Activated naive CD4-positive, alpha-beta T cell treated with anti-CD3 and anti-CD28 coated beads, Interleukin-2, amount 10 ng/mL, durations not matched to agents 7 days and 5 days (primary cell): ENCODE measurements around the gene DOCK3.
"Not testable (repeated sequence)": the region's sequence is repeated elsewhere in the genome, so short reads cannot be mapped to it uniquely, and the experiment has no call there.

Source experiments
- CTCF ChIA-PET: fragments of 350-600 bp; sonication (Branson Sonifier 250); formaldehyde crosslinking; loops from one replicate; lab custom pipeline; 2021; ENCODE audit warnings: antibody characterized with exemption; lab: Charles Lee
- DNase-seq: peaks from one replicate; pipeline ENCODE4 v3.0.0-alpha.2; 2020
- H3K27ac Mint-ChIP-seq: one replicate; pipeline ENCODE4 v1.8.0; 2021; ENCODE audit warnings: mild to moderate bottlenecking, moderate library complexity, mixed read lengths
- H3K27me3 Mint-ChIP-seq: one replicate; pipeline ENCODE4 v1.8.0; 2021; ENCODE audit warnings: mild to moderate bottlenecking, mixed read lengths
- H3K36me3 Mint-ChIP-seq: one replicate; pipeline ENCODE4 v1.8.0; 2021; ENCODE audit warnings: mixed read lengths
- H3K4me1 Mint-ChIP-seq: one replicate; pipeline ENCODE4 v1.8.0; 2021; ENCODE audit warnings: mixed read lengths
- H3K4me3 Mint-ChIP-seq: one replicate; pipeline ENCODE4 v1.8.0; 2021; ENCODE audit warnings: mild to moderate bottlenecking, moderate library complexity, mixed read lengths
- H3K9me3 Mint-ChIP-seq: one replicate; pipeline ENCODE4 v1.8.0; 2021; ENCODE audit warnings: mixed read lengths

DOCK3 gene

DNA sequence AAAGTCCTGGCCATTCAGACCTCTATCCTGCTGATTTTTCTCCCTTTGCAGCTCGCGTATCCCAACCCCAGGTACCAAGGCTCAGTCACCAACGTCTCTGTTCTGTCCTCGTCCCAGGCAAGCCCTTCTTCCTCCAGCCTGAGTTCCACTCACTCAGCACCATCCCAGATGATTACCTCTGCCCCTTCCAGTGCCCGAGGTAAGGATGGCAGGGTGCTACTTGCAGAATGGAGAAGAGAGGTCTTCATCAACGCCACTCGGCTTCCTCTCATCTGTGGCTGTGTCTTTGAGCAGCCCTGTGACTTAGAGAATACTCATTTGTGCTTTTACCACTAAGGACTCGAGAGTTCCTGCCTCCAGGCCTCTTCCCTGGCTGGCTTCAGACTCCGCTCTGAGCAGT lies 687.7 kb downstream of the DOCK3 start:
- Mint-ChIP-seq H3K9me3 (no peaks in the 10 kb centered on the region), H3K27ac (no peak overlapping the region), H3K27me3 (no peaks in the 10 kb centered on the region), H3K36me3 (no peaks in the 10 kb centered on the region), H3K4me1 (no peaks in the 10 kb centered on the region), H3K4me3 (no peak overlapping the region)
- CTCF ChIA-PET, result interaction anchor here (1.1 kb wide), 1 partner anchor 391 kb away, joined by 3 read pairs; no protein-coding TSS in a partner anchor
- DNase-seq, result no peak

GRCh38 chr3:51368276-51368675 lies 693.5 kb downstream of the DOCK3 start:
- H3K4me3 Mint-ChIP-seq, DNase-seq: not testable (repeated sequence)

DNA sequence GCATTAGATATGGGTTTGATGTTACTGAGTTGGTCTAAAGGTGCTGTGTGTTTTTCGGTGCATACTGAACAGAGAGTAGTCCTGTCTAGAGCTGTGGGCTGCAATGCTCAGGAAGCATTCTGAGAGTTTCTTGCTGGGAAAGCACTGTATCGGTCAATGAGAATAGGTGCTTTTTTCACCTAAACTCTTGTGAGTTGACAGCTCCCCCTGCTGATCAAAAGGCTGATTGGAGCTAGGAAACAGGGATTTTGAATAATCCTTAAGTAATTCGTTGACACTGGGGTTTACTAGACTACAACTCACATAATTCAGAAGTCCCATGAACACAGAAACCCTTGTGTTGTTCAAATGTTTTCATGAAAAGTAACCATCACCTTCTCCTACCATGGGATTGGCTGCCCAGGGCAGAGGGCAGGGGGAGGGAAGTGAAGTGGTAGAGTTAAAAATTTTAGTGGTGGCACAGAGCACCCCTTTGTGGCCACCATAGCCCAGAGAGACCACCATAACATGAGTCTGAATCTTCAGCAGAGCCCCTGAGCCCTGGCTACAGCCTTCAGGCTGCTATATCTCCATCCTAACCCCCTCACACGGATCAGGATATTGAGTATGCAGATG lies 697.3 kb downstream of the DOCK3 start:
- Mint-ChIP-seq H3K27me3 (peaks cover 9% of the 10 kb centered on the region), H3K4me3 (no peak overlapping the region), H3K9me3 (no peaks in the 10 kb centered on the region), H3K4me1 (no peaks in the 10 kb centered on the region), H3K36me3 (no peaks in the 10 kb centered on the region), H3K27ac (no peak overlapping the region)
- CTCF ChIA-PET, result interaction anchor here (0.6 to 5.3 kb wide), 13 partner anchors 13 to 801 kb away, joined by 3 to 39 read pairs (median 4); partner anchors contain the start of gene MANF
- DNase-seq, result peak; percentile 72

More at GRCh38 chr3:51368276-51368675, 693.5 kb downstream of the DOCK3 start:
- H3K27ac Mint-ChIP-seq, H3K9me3 Mint-ChIP-seq, H3K4me1 Mint-ChIP-seq, H3K36me3 Mint-ChIP-seq, H3K27me3 Mint-ChIP-seq: not testable (repeated sequence)
- CTCF ChIA-PET, result interaction anchor here (4.6 to 5.3 kb wide), 2 partner anchors 396 to 753 kb away, joined by 30 to 39 read pairs; no protein-coding TSS in a partner anchor

GRCh38 chr3:51373658-51374421 lies 699.1 kb downstream of the DOCK3 start:
- CTCF ChIA-PET, result no interaction called here
- Mint-ChIP-seq H3K9me3 (no peaks in the 10 kb centered on the region), H3K27ac (no peak overlapping the region), H3K4me3 (no peak overlapping the region), H3K27me3 (peaks cover 9% of the 10 kb centered on the region), H3K36me3 (no peaks in the 10 kb centered on the region), H3K4me1 (peaks cover 7% of the 10 kb centered on the region)
- DNase-seq, result no peak

GRCh38 chr3:51374456-51374855 lies 699.7 kb downstream of the DOCK3 start:
- no peak for DNase-seq
- no peaks in the 10 kb centered on the region for H3K36me3 Mint-ChIP-seq
- CTCF ChIA-PET, result no interaction called here
- peaks cover 9% of the 10 kb centered on the region for H3K27me3 Mint-ChIP-seq
- no peak overlapping the region for H3K4me3 Mint-ChIP-seq
- no peak overlapping the region for H3K27ac Mint-ChIP-seq
- H3K4me1 Mint-ChIP-seq, result peaks cover 13% of the 10 kb centered on the region
- no peaks in the 10 kb centered on the region for H3K9me3 Mint-ChIP-seq

GRCh38 chr3:51375136-51375535 lies 700.4 kb downstream of the DOCK3 start:
- Mint-ChIP-seq H3K9me3 (no peaks in the 10 kb centered on the region), H3K36me3 (no peaks in the 10 kb centered on the region), H3K4me3 (no peak overlapping the region), H3K27me3 (peaks cover 9% of the 10 kb centered on the region), H3K4me1 (peaks cover 15% of the 10 kb centered on the region), H3K27ac (no peak overlapping the region)
- CTCF ChIA-PET, result interaction anchor here (0.6 to 1.2 kb wide), 2 partner anchors 297 to 403 kb away, joined by 3 to 4 read pairs; no protein-coding TSS in a partner anchor
- no peak for DNase-seq

DNA sequence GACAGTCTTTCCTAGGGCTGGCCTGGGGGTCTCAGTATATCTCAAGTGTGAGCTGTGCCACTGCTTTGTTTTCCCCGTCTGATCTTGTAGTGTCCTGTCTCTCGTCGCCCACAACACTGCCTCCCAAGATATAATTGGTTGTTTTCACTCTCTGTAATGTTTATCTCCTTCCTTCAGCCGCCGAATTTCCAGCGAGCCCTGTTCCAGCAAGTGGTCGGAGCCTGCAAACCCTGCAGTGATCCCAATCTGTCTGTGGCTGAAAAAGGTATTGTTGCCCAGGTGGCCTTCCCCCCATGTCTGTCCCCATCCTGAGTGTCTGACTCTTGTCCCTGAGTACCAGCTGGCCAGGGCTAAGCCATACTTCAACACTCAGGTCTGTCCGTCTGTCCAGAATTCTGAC lies 700.8 kb downstream of the DOCK3 start:
- Mint-ChIP-seq H3K4me1 (peaks cover 15% of the 10 kb centered on the region), H3K9me3 (no peaks in the 10 kb centered on the region), H3K36me3 (no peaks in the 10 kb centered on the region), H3K27ac (no peak overlapping the region), H3K4me3 (no peak overlapping the region), H3K27me3 (peaks cover 9% of the 10 kb centered on the region)
- CTCF ChIA-PET, result interaction anchor here (1.2 kb wide), 1 partner anchor 404 kb away, joined by 4 read pairs; no protein-coding TSS in a partner anchor
- no peak for DNase-seq

DNA sequence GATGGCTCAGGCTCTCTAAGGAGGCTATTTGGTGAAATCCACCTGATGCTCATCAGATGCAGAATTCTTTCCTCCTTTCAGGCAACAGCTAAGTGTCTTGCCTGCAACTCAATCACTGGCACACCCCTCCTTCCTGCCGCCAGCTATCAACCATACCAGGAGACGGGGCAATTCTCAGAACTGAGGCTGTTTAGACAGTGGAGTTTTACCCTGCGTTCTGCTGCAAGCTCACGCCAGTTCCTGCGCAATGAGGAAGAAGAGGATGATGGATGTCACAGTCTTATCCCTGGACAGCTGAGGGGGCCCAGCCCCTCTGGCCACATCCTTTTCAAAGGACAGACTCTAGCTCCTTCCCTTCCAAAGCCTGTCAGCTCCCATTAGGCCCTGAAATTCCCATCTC lies 703.3 kb downstream of the DOCK3 start:
- CTCF ChIA-PET, result interaction anchor here (1.0 to 2.8 kb wide), 2 partner anchors 11 to 406 kb away, joined by 3 to 14 read pairs; no protein-coding TSS in a partner anchor
- DNase-seq, result peak; percentile 18
- Mint-ChIP-seq H3K4me1 (peaks cover 18% of the 10 kb centered on the region), H3K27ac (no peak overlapping the region), H3K4me3 (no peak overlapping the region), H3K36me3 (no peaks in the 10 kb centered on the region), H3K27me3 (peaks cover 5% of the 10 kb centered on the region), H3K9me3 (no peaks in the 10 kb centered on the region)

DNA sequence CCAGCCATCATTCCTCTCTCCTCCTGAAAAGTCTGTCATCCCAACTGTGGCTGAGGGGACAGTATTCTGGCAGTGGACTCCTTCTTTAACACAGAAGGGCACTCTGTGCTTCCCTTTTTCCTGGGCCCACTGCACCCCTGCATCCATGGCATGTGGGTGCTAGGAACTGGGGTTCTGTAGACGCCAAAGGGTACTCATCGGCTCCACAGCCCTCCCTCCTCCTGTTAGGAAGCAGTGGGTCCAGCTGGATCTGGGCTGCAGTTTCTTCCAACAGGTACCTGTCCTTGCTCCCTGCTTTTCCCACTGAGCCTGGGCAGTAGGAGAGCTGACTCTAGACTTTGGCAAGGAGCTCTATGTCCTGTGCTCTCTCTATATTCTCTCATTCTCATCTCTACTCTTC lies 704.0 kb downstream of the DOCK3 start:
- Mint-ChIP-seq H3K4me3 (no peak overlapping the region), H3K27ac (no peak overlapping the region), H3K9me3 (no peaks in the 10 kb centered on the region), H3K36me3 (peaks cover 3% of the 10 kb centered on the region), H3K4me1 (peaks cover 24% of the 10 kb centered on the region), H3K27me3 (peaks cover 5% of the 10 kb centered on the region)
- DNase-seq, result peak; percentile 5
- CTCF ChIA-PET, result interaction anchor here (1.0 to 2.8 kb wide), 2 partner anchors 11 to 407 kb away, joined by 3 to 14 read pairs; no protein-coding TSS in a partner anchor

DNA sequence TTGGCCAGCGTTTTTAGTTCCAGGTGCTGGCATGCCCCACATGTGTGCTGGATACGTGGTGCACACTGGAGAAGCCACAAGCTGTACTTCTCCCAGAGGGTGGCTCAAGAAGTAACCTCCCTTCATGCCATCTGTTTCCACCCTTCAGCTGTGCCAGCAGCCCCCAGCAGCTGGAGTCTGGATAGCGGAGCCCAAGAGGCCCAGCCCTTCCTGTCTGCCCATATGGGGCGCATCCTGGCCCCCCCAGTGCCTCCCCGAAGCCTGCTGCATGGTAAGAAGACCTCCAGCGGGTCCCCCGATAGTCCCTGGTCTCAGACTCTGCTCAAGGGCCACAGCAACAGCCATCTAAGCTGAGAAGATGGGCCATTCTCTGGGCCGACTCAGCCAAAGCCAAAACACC lies 704.6 kb downstream of the DOCK3 start:
- Mint-ChIP-seq H3K9me3 (no peaks in the 10 kb centered on the region), H3K27me3 (peaks cover 5% of the 10 kb centered on the region), H3K4me3 (no peak overlapping the region), H3K4me1 (peaks cover 28% of the 10 kb centered on the region), H3K36me3 (peaks cover 7% of the 10 kb centered on the region), H3K27ac (no peak overlapping the region)
- peak; percentile 20 for DNase-seq
- CTCF ChIA-PET, result interaction anchor here (0.6 to 1.2 kb wide), 3 partner anchors 10 to 407 kb away, joined by 3 to 6 read pairs (median 3); no protein-coding TSS in a partner anchor

- H3K36me3 Mint-ChIP-seq, result peaks cover 7% of the 10 kb centered on the region
- peak; percentile 15 for DNase-seq
- peaks cover 3% of the 10 kb centered on the region for H3K27me3 Mint-ChIP-seq
- H3K4me1 Mint-ChIP-seq, result peaks cover 28% of the 10 kb centered on the region
- no peaks in the 10 kb centered on the region for H3K9me3 Mint-ChIP-seq
- no peak overlapping the region for H3K27ac Mint-ChIP-seq
- H3K4me3 Mint-ChIP-seq, result no peak overlapping the region
- CTCF ChIA-PET, result interaction anchor here (0.6 to 1.2 kb wide), 2 partner anchors 10 to 339 kb away, joined by 3 to 6 read pairs; no protein-coding TSS in a partner anchor
Measured at GRCh38 chr3:51379746-51380455, 705.2 kb downstream of the DOCK3 start.

DNA sequence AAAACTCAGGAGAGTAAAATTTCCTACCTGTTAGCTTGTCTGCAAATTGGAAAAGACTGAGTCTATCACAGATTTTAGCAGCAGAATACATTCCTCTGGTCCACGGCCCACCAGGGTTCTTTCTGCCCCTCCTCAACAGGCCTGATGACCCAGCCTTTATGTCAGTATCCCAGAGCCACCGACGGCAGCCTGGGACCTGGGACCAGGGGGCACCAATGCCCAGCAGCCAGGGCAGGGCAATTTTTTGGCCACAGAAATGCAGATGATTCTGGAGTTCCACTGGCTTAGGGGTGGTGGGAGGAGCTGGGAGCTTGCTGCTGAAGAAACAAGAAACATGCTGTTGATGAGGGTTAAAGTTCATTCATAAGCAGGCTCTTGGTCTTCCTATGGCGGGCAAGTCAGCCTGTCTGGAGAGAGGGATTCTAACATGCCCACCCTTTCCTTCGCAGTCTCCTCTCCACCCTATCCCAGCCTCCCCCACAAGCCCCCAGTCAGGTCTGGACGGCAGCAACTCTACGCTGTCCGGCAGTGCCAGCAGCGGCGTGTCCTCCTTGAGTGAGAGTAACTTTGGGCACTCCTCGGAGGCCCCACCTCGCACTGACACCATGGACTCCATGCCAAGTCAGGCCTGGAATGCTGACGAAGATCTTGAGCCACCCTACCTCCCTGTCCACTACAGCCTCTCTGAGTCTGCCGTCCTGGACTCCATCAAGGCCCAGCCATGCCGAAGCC lies 706.0 kb downstream of the DOCK3 start:
- H3K27me3 Mint-ChIP-seq, result no peaks in the 10 kb centered on the region
- no peaks in the 10 kb centered on the region for H3K9me3 Mint-ChIP-seq
- peaks cover 10% of the 10 kb centered on the region for H3K36me3 Mint-ChIP-seq
- peaks cover 31% of the 10 kb centered on the region for H3K4me1 Mint-ChIP-seq
- CTCF ChIA-PET, result interaction anchor here (1.2 kb wide), 1 partner anchor 9 kb away, joined by 6 read pairs; no protein-coding TSS in a partner anchor
- H3K27ac Mint-ChIP-seq, result no peak overlapping the region
- DNase-seq, result peak; percentile 11
- no peak overlapping the region for H3K4me3 Mint-ChIP-seq

DNA sequence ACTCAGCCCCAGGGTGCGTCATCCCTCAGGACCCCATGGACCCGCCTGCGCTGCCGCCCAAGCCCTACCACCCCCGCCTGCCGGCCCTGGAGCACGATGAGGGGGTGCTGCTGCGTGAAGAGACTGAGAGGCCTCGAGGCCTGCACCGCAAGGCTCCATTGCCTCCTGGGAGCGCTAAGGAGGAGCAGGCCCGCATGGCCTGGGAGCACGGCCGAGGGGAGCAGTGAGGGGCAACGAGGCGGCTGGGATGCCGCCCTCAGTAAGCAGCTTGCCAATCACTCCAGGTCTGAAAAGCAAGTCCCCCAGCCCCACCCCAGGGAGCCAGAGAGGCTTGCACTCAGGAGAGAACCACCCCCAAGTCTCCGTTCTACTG lies 706.6 kb downstream of the DOCK3 start:
- peaks cover 37% of the 10 kb centered on the region for H3K4me1 Mint-ChIP-seq
- DNase-seq, result no peak
- no peak overlapping the region for H3K27ac Mint-ChIP-seq
- no peaks in the 10 kb centered on the region for H3K27me3 Mint-ChIP-seq
- peaks cover 16% of the 10 kb centered on the region for H3K36me3 Mint-ChIP-seq
- H3K9me3 Mint-ChIP-seq, result no peaks in the 10 kb centered on the region
- no peak overlapping the region for H3K4me3 Mint-ChIP-seq
- CTCF ChIA-PET, result no interaction called here
